ENCODE measurements around the gene RBMXL2. TPM values are rescaled to one million over a fixed set of nuclear protein-coding genes. Genes with fewer than 3 reads are reported as not detected.

Gene RBMXL2
- total RNA-seq = not detected
- long read RNA-seq = 0 reads

- DNase-seq (ENCODE audit: missing footprints) = peak; percentile 53
- intact Hi-C loops (cut with DNase I) = no loop called here
- ATAC-seq = no peak
Measured at GRCh38 chr11:7088921-7089320, at the start of gene RBMXL2. RBMXL2 (plus strand) TSS chr11:7088998; CDS start chr11:7089121, 123 bp downstream.

GRCh38 chr11:7046474-7047175 lies 42.2 kb upstream of the RBMXL2 start:
- ATAC-seq (no peak), DNase-seq (ENCODE audit: missing footprints) (no peak)
- intact Hi-C loops (cut with DNase I) = no loop called here

GRCh38 chr11:7050191-7050590 lies 38.6 kb upstream of the RBMXL2 start:
- no peak for ATAC-seq

GRCh38 chr11:7056828-7057513 lies 31.8 kb upstream of the RBMXL2 start:
- ATAC-seq (no peak), DNase-seq (ENCODE audit: missing footprints) (no peak)
- intact Hi-C loops (cut with DNase I) = no loop called here

More at GRCh38 chr11:7050191-7050590, 38.6 kb upstream of the RBMXL2 start:
- intact Hi-C loops (cut with DNase I) = no loop called here
- no peak for DNase-seq (ENCODE audit: missing footprints)

GRCh38 chr11:7057641-7058040 lies 31.2 kb upstream of the RBMXL2 start:
- ATAC-seq (no peak), DNase-seq (ENCODE audit: missing footprints) (no peak)
- intact Hi-C loops (cut with DNase I) = no loop called here

- intact Hi-C loops (cut with DNase I) = no loop called here
- ATAC-seq (peak; percentile 48), DNase-seq (ENCODE audit: missing footprints) (no peak)
Measured at GRCh38 chr11:7060868-7061267, 27.9 kb upstream of the RBMXL2 start.

GRCh38 chr11:7062534-7062933 lies 26.3 kb upstream of the RBMXL2 start:
- intact Hi-C loops (cut with DNase I) = no loop called here
- ATAC-seq = no peak

GRCh38 chr11:7072401-7073028 lies 16.3 kb upstream of the RBMXL2 start:
- no peak for ATAC-seq
- DNase-seq (ENCODE audit: missing footprints) = no peak
- intact Hi-C loops (cut with DNase I) = no loop called here

More at GRCh38 chr11:7062534-7062933, 26.3 kb upstream of the RBMXL2 start:
- no peak for DNase-seq (ENCODE audit: missing footprints)

- ATAC-seq = no peak
- intact Hi-C loops (cut with DNase I) = no loop called here
- no peak for DNase-seq (ENCODE audit: missing footprints)
Measured at GRCh38 chr11:7077101-7077500, 11.7 kb upstream of the RBMXL2 start.

GRCh38 chr11:7079545-7080135 lies 9.2 kb upstream of the RBMXL2 start:
- intact Hi-C loops (cut with DNase I) = no loop called here
- DNase-seq (ENCODE audit: missing footprints) (no peak), ATAC-seq (no peak)

GRCh38 chr11:7080900-7081299 lies 7.9 kb upstream of the RBMXL2 start:
- DNase-seq (ENCODE audit: missing footprints) (no peak), ATAC-seq (no peak)
- intact Hi-C loops (cut with DNase I) = no loop called here

- intact Hi-C loops (cut with DNase I) = no loop called here
- DNase-seq (ENCODE audit: missing footprints) = no peak
- ATAC-seq = no peak
Measured at GRCh38 chr11:7081441-7081840, 7.4 kb upstream of the RBMXL2 start.

GRCh38 chr11:7089328-7090251 lies 792 bp downstream of the RBMXL2 start:
- intact Hi-C loops (cut with DNase I) = no loop called here
- DNase-seq (ENCODE audit: missing footprints) (peak; percentile 53), ATAC-seq (no peak)

- ATAC-seq = peak; percentile 42
- intact Hi-C loops (cut with DNase I) = loop anchor here (2.0 to 5.0 kb wide), 2 partner anchors 594 to 888 kb away; partner anchors contain the start of gene EIF3F
Measured at GRCh38 chr11:7098235-7098832, 9.5 kb downstream of the RBMXL2 start.

GRCh38 chr11:7115780-7116179 lies 27.0 kb downstream of the RBMXL2 start:
- intact Hi-C loops (cut with DNase I) = no loop called here
- DNase-seq (ENCODE audit: missing footprints) (no peak), ATAC-seq (no peak)

More at GRCh38 chr11:7098235-7098832, 9.5 kb downstream of the RBMXL2 start:
- DNase-seq (ENCODE audit: missing footprints) = no peak

GRCh38 chr11:7116370-7116769 lies 27.6 kb downstream of the RBMXL2 start:
- no peak for ATAC-seq
- intact Hi-C loops (cut with DNase I) = no loop called here
- DNase-seq (ENCODE audit: missing footprints) = no peak

- no peak for DNase-seq (ENCODE audit: missing footprints)
- intact Hi-C loops (cut with DNase I) = no loop called here
- no peak for ATAC-seq
Measured at GRCh38 chr11:7138051-7138450, 49.3 kb downstream of the RBMXL2 start.

All from Right ventricle myocardium inferior (tissue), 1 donor.